ENCODE measurements around the gene IFITM2. TPM values are rescaled to one million over a fixed set of nuclear protein-coding genes. Genes with fewer than 3 reads are reported as not detected.

The IFITM2 gene
- total and polyA plus RNA-seq, 2 donors (not counting 1 experiment from before 2014, with no cell fraction given) = 72.1 to 451 TPM

- H3K27ac ChIP-seq (ENCODE audit: low read length in 2 of 2) = no peak within 1 kb of the TSS
- no peaks in the 10 kb centered on the region for H3K36me3 ChIP-seq (replicated peaks in 1 of 2; ENCODE audit: control extremely low read depth in 1 of 2, control insufficient read depth in 1 of 2, extremely low read depth in 1 of 2, insufficient read depth in 2 of 2, low read length in 1 of 2)
- CTCF ChIA-PET = interaction anchor here (1.5 to 3.9 kb wide), 3 partner anchors 10 to 41 kb away, joined by 3 to 34 read pairs (median 17); no protein-coding TSS in a partner anchor
- peak within 1 kb of the TSS; percentile 56 for H3K9ac ChIP-seq (ENCODE audit: low read length)
- Mint-ChIP-seq H3K4me3 (peak within 1 kb of the TSS; percentile 71), H3K27ac (peak within 1 kb of the TSS; percentile 56), H3K9me3 (ENCODE audit: insufficient read depth) (peaks cover 2% of the 10 kb centered on the region), H3K4me1 (peaks cover 43% of the 10 kb centered on the region), H3K27me3 (peaks cover 19% of the 10 kb centered on the region)
- H3K4me1 ChIP-seq (ENCODE audit: control insufficient read depth in 2 of 2, insufficient read depth in 2 of 2, low read length in 2 of 2) = peaks cover 41 to 44% of the 10 kb centered on the region in 2 donors
- TF ChIP-seq, protein P1, sequence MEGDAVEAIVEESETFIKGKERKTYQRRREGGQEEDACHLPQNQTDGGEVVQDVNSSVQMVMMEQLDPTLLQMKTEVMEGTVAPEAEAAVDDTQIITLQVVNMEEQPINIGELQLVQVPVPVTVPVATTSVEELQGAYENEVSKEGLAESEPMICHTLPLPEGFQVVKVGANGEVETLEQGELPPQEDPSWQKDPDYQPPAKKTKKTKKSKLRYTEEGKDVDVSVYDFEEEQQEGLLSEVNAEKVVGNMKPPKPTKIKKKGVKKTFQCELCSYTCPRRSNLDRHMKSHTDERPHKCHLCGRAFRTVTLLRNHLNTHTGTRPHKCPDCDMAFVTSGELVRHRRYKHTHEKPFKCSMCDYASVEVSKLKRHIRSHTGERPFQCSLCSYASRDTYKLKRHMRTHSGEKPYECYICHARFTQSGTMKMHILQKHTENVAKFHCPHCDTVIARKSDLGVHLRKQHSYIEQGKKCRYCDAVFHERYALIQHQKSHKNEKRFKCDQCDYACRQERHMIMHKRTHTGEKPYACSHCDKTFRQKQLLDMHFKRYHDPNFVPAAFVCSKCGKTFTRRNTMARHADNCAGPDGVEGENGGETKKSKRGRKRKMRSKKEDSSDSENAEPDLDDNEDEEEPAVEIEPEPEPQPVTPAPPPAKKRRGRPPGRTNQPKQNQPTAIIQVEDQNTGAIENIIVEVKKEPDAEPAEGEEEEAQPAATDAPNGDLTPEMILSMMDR (IDR thresholded peaks at IDR 0.05) = no peak
- no peak for TF ChIP-seq EZH2 (IDR thresholded peaks at IDR 0.05; ENCODE audit: borderline replicate concordance, insufficient read depth, low read depth, low read length, poor library complexity, severe bottlenecking)
- peak within 1 kb of the TSS; percentile 85 for H3K4me2 ChIP-seq (replicated peaks; ENCODE audit: low read depth, low read length, poor library complexity, severe bottlenecking)
- H3K79me2 ChIP-seq (ENCODE audit: control insufficient read depth, insufficient read depth, low read length) = no peaks in the 10 kb centered on the region
- POLR2A ChIA-PET = interaction anchor here (1.0 to 1.8 kb wide), 3 partner anchors 8 to 11 kb away, joined by 3 to 19 read pairs (median 9); partner anchors contain the start of gene PGGHG
- no peak for DNase-seq
- WGBS (ENCODE audit: insufficient coverage) = 92% methylated on average over 20 of the region's 21 CpGs
- peaks cover 0 to 17% (median 0%) of the 10 kb centered on the region in 3 donors for H3K9me3 ChIP-seq (ENCODE audit: control extremely low read depth in 1 of 3, control insufficient read depth in 2 of 3, insufficient read depth in 1 of 3, low read length in 2 of 3)
- peak within 1 kb of the TSS; percentile 66 for H2AFZ ChIP-seq (ENCODE audit: insufficient read depth, low read depth, low read length, poor library complexity, severe bottlenecking)
- H3K4me3 ChIP-seq (ENCODE audit: control extremely low read depth in 1 of 5, extremely low read depth in 1 of 5, insufficient read depth in 1 of 5, low read depth in 2 of 5, low read length in 4 of 5) = peak within 1 kb of the TSS in 3 of 5 experiments; percentile 41 to 57 (median 49)
- H3K27me3 ChIP-seq (replicated peaks in 1 of 4; ENCODE audit: control extremely low read depth in 1 of 4, control insufficient read depth in 3 of 4, insufficient read depth in 4 of 4, low read length in 3 of 4) = peaks cover 0 to 34% (median 17%) of the 10 kb centered on the region in 4 experiments
- intact Hi-C loops (cut with micrococcal nuclease) = no loop called here
- no peak for ATAC-seq (ENCODE audit: low read depth)
- H4K20me1 ChIP-seq (ENCODE audit: control insufficient read depth, insufficient read depth, low read length, poor library complexity, severe bottlenecking) = peaks cover 5% of the 10 kb centered on the region
Observed at GRCh38 chr11:278001-278951, 29.3 kb upstream of the IFITM2 start, which contains the start of gene NLRP6. Gene NLRP6 (plus strand): TSS chr11:278407. CDS start chr11:278570, 163 bp downstream.

Data from B cell (primary cell).